Measurements from ENCODE around the gene DENND4A. TPM values are rescaled to one million over a fixed set of nuclear protein-coding genes. Genes with fewer than 3 reads are reported as not detected.

DENND4A gene
- total RNA-seq, 1 experiment from 2014 or later, result 62.4 TPM

DNA sequence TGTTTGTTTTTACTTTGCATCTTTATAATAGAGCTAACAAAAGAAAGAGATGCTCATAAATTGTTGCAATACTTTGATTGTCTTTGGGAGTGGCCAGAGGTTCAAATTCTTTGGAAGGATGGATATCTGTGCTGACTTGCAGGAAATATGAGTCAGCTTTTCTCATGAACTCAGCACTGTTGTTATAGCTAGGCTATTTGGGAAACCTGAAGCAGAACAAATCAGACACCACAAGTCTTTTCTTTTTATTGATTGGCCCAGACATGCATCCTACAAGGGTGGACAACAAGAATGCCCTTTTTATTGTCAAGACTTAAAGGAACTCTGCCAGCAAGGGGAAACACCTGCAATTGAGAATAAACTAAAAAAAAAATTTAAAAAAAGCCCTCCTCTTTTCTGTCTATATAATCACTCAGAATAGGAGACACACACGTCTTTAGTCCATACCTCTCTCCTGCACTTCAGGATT lies 4.6 kb upstream of the DENND4A start:
- Histone ChIP-seq H4K20me1 (ENCODE audit: insufficient read depth, low read depth, low read length) (no peaks in the 10 kb centered on the region), H2AFZ (ENCODE audit: low read length) (no peak overlapping the region), H3K27me3 (ENCODE audit: low read length) (no peaks in the 10 kb centered on the region), H3K4me1 (ENCODE audit: low read length) (peaks cover 8% of the 10 kb centered on the region), H3K27ac (ENCODE audit: low read length) (no peak overlapping the region), H3K4me3 (ENCODE audit: low read length) (no peak overlapping the region), H3K9me3 (ENCODE audit: low read length) (no peaks in the 10 kb centered on the region), H3K9ac (ENCODE audit: low read length) (no peak overlapping the region), H3K79me2 (ENCODE audit: low read length) (peaks cover under 1% of the 10 kb centered on the region; the same call in 1 of the 2 replicates), H3K9me2 (replicated peaks; ENCODE audit: insufficient read depth, low read length) (no peaks in the 10 kb centered on the region), H3K36me3 (ENCODE audit: insufficient read depth, low read length) (no peaks in the 10 kb centered on the region), H3K4me2 (ENCODE audit: low read depth, low read length, poor library complexity, severe bottlenecking) (no peak overlapping the region)
- DNase-seq, result no peak

DNA sequence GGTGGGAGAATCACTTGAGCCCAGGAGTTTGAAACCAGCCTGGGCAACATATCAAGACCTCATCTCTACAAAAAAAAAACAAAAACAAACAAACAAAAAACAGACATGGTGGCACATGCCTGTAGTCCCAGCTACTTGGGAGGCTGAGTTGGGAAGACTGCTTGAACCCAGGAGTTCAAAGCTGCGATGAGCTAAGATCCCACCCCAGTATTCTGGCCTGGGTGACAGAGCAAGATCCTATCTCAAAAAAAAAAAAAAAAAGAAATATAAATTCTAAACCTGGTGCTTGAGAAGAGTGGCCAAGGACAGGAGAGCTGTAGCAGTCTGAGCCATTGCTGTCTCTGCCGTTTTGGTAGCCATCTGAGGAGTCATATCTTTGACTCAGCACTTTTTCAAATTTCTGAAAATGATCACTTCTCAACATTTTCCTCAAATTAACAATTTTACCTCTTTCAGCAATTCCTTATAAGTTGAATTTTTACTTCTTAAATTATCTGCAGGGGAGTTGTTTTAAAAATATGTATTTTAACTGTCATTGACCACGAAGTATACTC lies 3.6 kb upstream of the DENND4A start:
- Histone ChIP-seq H3K27ac (ENCODE audit: low read length) (no peak overlapping the region), H2AFZ (ENCODE audit: low read length) (no peak overlapping the region), H4K20me1 (ENCODE audit: insufficient read depth, low read depth, low read length) (no peaks in the 10 kb centered on the region), H3K4me1 (ENCODE audit: low read length) (peaks cover 8% of the 10 kb centered on the region), H3K9me3 (ENCODE audit: low read length) (no peaks in the 10 kb centered on the region), H3K4me3 (ENCODE audit: low read length) (no peak overlapping the region), H3K9ac (ENCODE audit: low read length) (no peak overlapping the region), H3K4me2 (ENCODE audit: low read depth, low read length, poor library complexity, severe bottlenecking) (no peak overlapping the region), H3K9me2 (replicated peaks; ENCODE audit: insufficient read depth, low read length) (no peaks in the 10 kb centered on the region), H3K79me2 (ENCODE audit: low read length) (peaks cover 10% of the 10 kb centered on the region), H3K36me3 (ENCODE audit: insufficient read depth, low read length) (no peaks in the 10 kb centered on the region), H3K27me3 (ENCODE audit: low read length) (no peaks in the 10 kb centered on the region)
- no peak for DNase-seq

DNA sequence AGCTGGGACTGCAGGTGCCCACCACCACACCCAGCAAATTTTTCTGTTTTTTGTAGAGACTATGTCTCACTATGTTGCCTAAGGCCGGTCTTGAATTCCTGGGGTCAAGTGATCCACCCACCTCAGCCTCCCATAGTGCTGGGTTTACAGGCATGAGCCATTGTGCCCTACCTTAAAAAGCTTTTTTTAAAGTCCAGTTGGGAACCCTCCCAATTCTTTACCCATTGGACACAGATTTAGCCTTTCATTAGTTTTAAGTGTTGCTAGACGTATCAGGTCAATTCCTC lies 1.7 kb upstream of the DENND4A start:
- no peak overlapping the region for H3K4me3 ChIP-seq (ENCODE audit: low read length)
- no peaks in the 10 kb centered on the region for H3K27me3 ChIP-seq (ENCODE audit: low read length)
- H3K9ac ChIP-seq (ENCODE audit: low read length), result no peak overlapping the region
- no peaks in the 10 kb centered on the region for H3K36me3 ChIP-seq (ENCODE audit: insufficient read depth, low read length)
- no peaks in the 10 kb centered on the region for H3K9me3 ChIP-seq (ENCODE audit: low read length)
- H3K4me1 ChIP-seq (ENCODE audit: low read length), result peaks cover 22% of the 10 kb centered on the region
- no peak overlapping the region for H2AFZ ChIP-seq (ENCODE audit: low read length)
- no peak overlapping the region for H3K27ac ChIP-seq (ENCODE audit: low read length)
- no peak for DNase-seq
- H4K20me1 ChIP-seq (ENCODE audit: insufficient read depth, low read depth, low read length), result no peaks in the 10 kb centered on the region
- H3K9me2 ChIP-seq (replicated peaks; ENCODE audit: insufficient read depth, low read length), result no peaks in the 10 kb centered on the region
- H3K79me2 ChIP-seq (ENCODE audit: low read length), result peaks cover 30% of the 10 kb centered on the region
- no peak overlapping the region for H3K4me2 ChIP-seq (ENCODE audit: low read depth, low read length, poor library complexity, severe bottlenecking)

DNA sequence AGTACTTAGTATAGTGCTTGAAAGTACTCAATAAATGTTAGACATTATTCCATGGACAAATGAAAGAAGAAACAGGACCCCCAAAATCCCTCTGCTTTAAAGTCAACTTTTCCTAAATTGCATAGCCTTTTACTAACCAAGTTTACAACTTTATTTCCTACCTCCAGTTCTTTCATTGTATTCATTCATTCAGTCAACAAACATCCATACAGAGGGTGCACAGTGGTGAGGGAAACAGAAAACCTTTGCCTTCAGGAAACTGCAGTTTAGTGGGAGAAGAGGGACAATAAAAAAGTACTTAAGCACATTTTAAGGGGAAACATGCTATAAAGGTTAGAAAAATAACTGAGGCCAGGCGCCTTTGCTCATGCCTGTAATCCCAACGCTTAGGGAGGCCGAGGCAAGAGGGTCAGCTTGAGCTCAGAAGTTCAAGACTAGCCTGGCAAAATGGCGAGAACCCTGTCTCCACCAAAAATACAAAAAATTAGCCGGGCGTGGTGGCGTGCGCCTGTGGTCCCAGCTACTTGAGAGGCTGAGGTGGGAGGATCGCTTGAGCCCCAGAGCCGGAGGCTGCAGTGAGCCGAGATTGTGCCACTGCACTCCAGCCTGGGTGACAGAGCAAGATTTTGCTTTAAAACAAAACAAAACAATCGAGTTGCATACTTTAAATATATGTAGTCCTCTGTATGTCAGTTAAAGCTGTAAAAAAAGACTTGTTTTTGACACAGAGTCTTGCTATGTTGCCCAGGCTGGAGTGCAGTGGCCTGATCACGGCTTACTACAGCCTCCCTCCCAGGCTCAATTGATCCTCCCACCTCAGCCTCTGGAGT lies 1.1 kb upstream of the DENND4A start:
- H4K20me1 ChIP-seq (ENCODE audit: insufficient read depth, low read depth, low read length), result no peaks in the 10 kb centered on the region
- H3K9me3 ChIP-seq (ENCODE audit: low read length), result no peaks in the 10 kb centered on the region
- 0 out of 2 replicates have a peak overlapping the region, but pooled peaks have one; percentile 70 for H3K27ac ChIP-seq (ENCODE audit: low read length)
- peaks cover 26% of the 10 kb centered on the region for H3K4me1 ChIP-seq (ENCODE audit: low read length)
- H3K9ac ChIP-seq (ENCODE audit: low read length), result peak overlapping the region; percentile 90
- no peaks in the 10 kb centered on the region for H3K9me2 ChIP-seq (replicated peaks; ENCODE audit: insufficient read depth, low read length)
- no peak for DNase-seq
- H3K27me3 ChIP-seq (ENCODE audit: low read length), result no peaks in the 10 kb centered on the region
- H3K79me2 ChIP-seq (ENCODE audit: low read length), result peaks cover 35% of the 10 kb centered on the region
- peak overlapping the region; percentile 99 for H2AFZ ChIP-seq (ENCODE audit: low read length)
- H3K36me3 ChIP-seq (ENCODE audit: insufficient read depth, low read length), result no peaks in the 10 kb centered on the region
- H3K4me3 ChIP-seq (ENCODE audit: low read length), result peak overlapping the region; percentile 99
- H3K4me2 ChIP-seq (ENCODE audit: low read depth, low read length, poor library complexity, severe bottlenecking), result peak overlapping the region; percentile 97

DNA sequence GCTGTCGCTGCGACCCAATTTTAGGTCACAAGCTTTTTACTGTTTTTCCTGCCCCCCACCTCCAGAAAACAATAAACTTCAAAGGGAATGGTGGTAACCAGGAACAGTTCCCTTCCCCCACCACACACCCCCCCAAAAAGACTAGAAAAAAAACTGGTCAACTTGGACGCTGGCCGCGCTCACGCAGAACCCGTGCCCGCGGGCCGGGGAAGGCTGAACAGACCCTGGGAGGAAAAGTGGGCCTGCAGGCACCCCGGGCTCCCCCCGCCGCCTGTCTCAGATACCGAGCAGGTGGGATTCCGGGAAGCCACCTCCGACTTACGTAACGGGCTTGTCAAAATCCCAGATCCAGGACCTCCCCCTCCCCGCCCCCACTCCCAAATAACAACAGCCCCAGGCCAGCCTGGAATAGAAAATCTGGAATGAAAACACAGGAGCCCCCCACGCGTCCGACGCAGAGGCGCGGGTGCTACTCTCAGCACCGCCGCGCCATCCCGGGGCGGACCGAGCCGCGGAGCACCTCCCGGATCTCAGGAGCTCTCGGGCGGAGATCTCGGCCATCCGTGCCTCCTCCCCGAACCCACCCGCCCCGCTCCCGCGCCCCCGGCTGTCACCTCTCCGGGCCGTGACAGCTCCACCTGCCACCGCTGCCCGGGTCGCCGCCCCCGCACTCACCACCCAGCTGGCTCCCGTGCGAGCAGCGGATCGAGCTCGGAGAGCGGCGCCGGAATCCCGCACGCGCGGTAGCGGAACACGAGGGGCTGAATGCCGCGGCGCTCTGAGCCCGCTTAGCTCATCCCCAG lies 557 bp downstream of the DENND4A start:
- DNase-seq, result peak; percentile 84
- no peaks in the 10 kb centered on the region for H3K36me3 ChIP-seq (ENCODE audit: insufficient read depth, low read length)
- H3K4me1 ChIP-seq (ENCODE audit: low read length), result peaks cover 40% of the 10 kb centered on the region
- H3K9me2 ChIP-seq (replicated peaks; ENCODE audit: insufficient read depth, low read length), result no peaks in the 10 kb centered on the region
- H2AFZ ChIP-seq (ENCODE audit: low read length), result 0 out of 2 replicates have a peak overlapping the region, but pooled peaks have one; percentile 23
- H3K27ac ChIP-seq (ENCODE audit: low read length), result peak overlapping the region; percentile 78
- no peaks in the 10 kb centered on the region for H3K27me3 ChIP-seq (ENCODE audit: low read length)
- peak overlapping the region; percentile 95 for H3K4me2 ChIP-seq (ENCODE audit: low read depth, low read length, poor library complexity, severe bottlenecking)
- H3K9ac ChIP-seq (ENCODE audit: low read length), result peak overlapping the region; percentile 90
- no peaks in the 10 kb centered on the region for H4K20me1 ChIP-seq (ENCODE audit: insufficient read depth, low read depth, low read length)
- H3K9me3 ChIP-seq (ENCODE audit: low read length), result no peaks in the 10 kb centered on the region
- H3K79me2 ChIP-seq (ENCODE audit: low read length), result peaks cover 52% of the 10 kb centered on the region
- H3K4me3 ChIP-seq (ENCODE audit: low read length), result peak overlapping the region; percentile 95

DNA sequence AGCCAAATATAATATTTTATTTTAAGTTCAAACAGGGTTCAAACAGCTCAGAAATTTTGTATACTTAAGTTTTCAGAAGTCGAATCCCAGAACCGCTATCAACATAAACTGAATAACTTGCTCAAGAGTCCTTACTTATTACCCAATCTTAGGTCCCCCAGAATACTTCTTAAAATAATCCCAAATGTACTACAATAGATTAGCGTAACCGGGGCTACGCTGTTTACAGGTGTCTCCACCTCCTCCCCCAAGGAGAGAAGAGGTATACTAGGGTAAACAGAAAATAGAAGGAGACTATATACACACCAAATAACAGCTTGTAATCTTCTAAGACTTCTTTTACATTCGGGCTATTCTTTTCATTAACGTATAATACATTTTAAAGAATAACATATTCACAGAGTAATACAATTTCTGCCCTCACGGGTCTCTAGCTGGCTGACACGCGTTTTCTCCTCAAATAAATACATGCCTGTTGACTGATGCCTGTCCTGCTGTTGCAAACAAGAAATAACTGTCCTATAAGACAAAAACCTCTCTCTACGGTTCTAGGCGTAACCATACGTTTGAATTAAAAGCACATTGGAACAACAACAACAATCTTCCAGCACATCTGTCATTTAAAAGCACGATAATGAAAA lies 1.3 kb downstream of the DENND4A start:
- H3K36me3 ChIP-seq (ENCODE audit: insufficient read depth, low read length), result no peaks in the 10 kb centered on the region
- peak overlapping the region; percentile 78 for H3K27ac ChIP-seq (ENCODE audit: low read length)
- H3K4me3 ChIP-seq (ENCODE audit: low read length), result peak overlapping the region; percentile 95
- H3K27me3 ChIP-seq (ENCODE audit: low read length), result no peaks in the 10 kb centered on the region
- DNase-seq, result peak; percentile 75
- peak overlapping the region; percentile 95 for H3K4me2 ChIP-seq (ENCODE audit: low read depth, low read length, poor library complexity, severe bottlenecking)
- peak overlapping the region; percentile 90 for H3K9ac ChIP-seq (ENCODE audit: low read length)
- no peaks in the 10 kb centered on the region for H3K9me3 ChIP-seq (ENCODE audit: low read length)
- peaks cover 59% of the 10 kb centered on the region for H3K79me2 ChIP-seq (ENCODE audit: low read length)
- H3K4me1 ChIP-seq (ENCODE audit: low read length), result peaks cover 41% of the 10 kb centered on the region
- H2AFZ ChIP-seq (ENCODE audit: low read length), result 0 out of 2 replicates have a peak overlapping the region, but pooled peaks have one; percentile 23
- H3K9me2 ChIP-seq (replicated peaks; ENCODE audit: insufficient read depth, low read length), result no peaks in the 10 kb centered on the region
- H4K20me1 ChIP-seq (ENCODE audit: insufficient read depth, low read depth, low read length), result no peaks in the 10 kb centered on the region

DNA sequence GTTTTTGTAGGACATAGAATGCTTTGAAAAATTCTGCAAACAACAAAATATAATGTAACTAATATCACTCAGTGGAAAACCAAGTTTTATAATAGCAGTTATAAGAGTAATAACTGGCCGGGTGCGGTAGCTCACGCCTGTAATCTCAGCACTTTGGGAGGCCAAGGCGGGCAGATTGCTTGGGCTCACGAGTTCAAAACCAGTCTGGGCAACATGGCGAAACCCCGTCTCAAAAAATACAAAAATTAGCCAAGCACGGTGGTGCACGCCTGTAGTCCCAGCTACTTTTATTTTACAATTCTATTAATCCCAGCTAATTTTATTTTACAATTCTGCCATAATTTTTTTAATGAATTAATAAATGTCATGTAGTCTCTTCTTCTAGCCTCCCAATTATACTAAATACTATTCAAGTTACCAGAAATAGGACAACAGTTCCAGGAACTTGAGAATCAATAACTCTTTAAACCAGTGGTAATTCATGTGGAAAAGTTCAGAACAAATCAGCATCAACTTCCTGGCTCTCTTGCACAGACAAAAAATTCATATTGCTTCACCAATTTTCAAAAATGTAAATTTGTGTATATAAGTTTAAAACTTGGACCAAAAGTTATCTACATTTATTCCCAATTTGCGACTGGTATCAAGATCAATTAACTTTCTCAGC lies 2.2 kb downstream of the DENND4A start:
- Histone ChIP-seq H3K9me2 (replicated peaks; ENCODE audit: insufficient read depth, low read length) (no peaks in the 10 kb centered on the region), H3K4me1 (ENCODE audit: low read length) (peaks cover 41% of the 10 kb centered on the region), H3K27me3 (ENCODE audit: low read length) (no peaks in the 10 kb centered on the region), H3K4me3 (ENCODE audit: low read length) (peak overlapping the region; percentile 95), H3K79me2 (ENCODE audit: low read length) (peaks cover 67% of the 10 kb centered on the region), H3K9me3 (ENCODE audit: low read length) (no peaks in the 10 kb centered on the region), H3K27ac (ENCODE audit: low read length) (peak overlapping the region; percentile 78), H3K36me3 (ENCODE audit: insufficient read depth, low read length) (peaks cover 3% of the 10 kb centered on the region; the same call in 1 of the 2 replicates), H3K9ac (ENCODE audit: low read length) (peak overlapping the region; percentile 90), H3K4me2 (ENCODE audit: low read depth, low read length, poor library complexity, severe bottlenecking) (peak overlapping the region; percentile 95), H2AFZ (ENCODE audit: low read length) (no peak overlapping the region), H4K20me1 (ENCODE audit: insufficient read depth, low read depth, low read length) (no peaks in the 10 kb centered on the region)
- no peak for DNase-seq
